Astrocyte (in vitro differentiated cells and primary cell): ENCODE data around the gene GPR39. TPM values are rescaled to one million over a fixed set of nuclear protein-coding genes. Genes with fewer than 3 reads are reported as not detected.

Experiments used
- DNase-seq: peaks from one replicate; pipeline ENCODE4 v3.0.0-alpha.2; 2010; ENCODE audit warnings: low read depth
- FAIRE-seq: peaks from 2 replicates; lab custom pipeline; 2011; peaks lifted over from hg19 to GRCh38; lab: Jason Lieb, UNC
- H2AFZ ChIP-seq: 2 replicates; pipeline ENCODE4 v1.6.0; 2012; ENCODE audit warnings: low read depth, low read length, inconsistent platforms
- H3K27ac ChIP-seq: 2 replicates; pipeline ENCODE4 v1.5.1; 2011; ENCODE audit warnings: low read depth, low read length, inconsistent platforms
- H3K27me3 ChIP-seq: 2 replicates; pipeline ENCODE4 v1.6.0; 2011; ENCODE audit warnings: low read length, inconsistent platforms; ENCODE audit not compliant: insufficient read depth
- H3K36me3 ChIP-seq: 2 replicates; pipeline ENCODE4 v1.5.1; 2011; ENCODE audit warnings: low read length, inconsistent platforms; ENCODE audit not compliant: insufficient read depth
- H3K4me1 ChIP-seq: 2 replicates; pipeline ENCODE4 v1.5.1; 2011; ENCODE audit warnings: low read length, inconsistent platforms; ENCODE audit not compliant: insufficient read depth
- H3K4me2 ChIP-seq: 2 replicates; pipeline ENCODE4 v1.6.0; 2012; ENCODE audit warnings: low read length, inconsistent platforms
- H3K4me3 ChIP-seq: 2 replicates; pipeline ENCODE4 v1.5.1; 2011; ENCODE audit warnings: low read depth, mild to moderate bottlenecking, low read length, inconsistent platforms; ENCODE audit not compliant: insufficient read depth
- H3K79me2 ChIP-seq: 2 replicates; pipeline ENCODE4 v1.6.0; 2012; ENCODE audit warnings: mild to moderate bottlenecking, low read length, inconsistent platforms; ENCODE audit not compliant: insufficient read depth
- H3K9ac ChIP-seq: 2 replicates; pipeline ENCODE4 v1.6.0; 2012; ENCODE audit warnings: mild to moderate bottlenecking, low read length, inconsistent platforms
- H3K9me3 ChIP-seq: 2 replicates; pipeline ENCODE4 v1.5.1; 2012; ENCODE audit warnings: low read depth, mild to moderate bottlenecking, low read length, inconsistent platforms; ENCODE audit not compliant: insufficient read depth
- H4K20me1 ChIP-seq: 2 replicates; pipeline ENCODE4 v1.6.0; 2012; ENCODE audit warnings: low read length, inconsistent platforms; ENCODE audit not compliant: insufficient read depth
- H3K27ac Mint-ChIP-seq: one replicate; pipeline ENCODE4 v1.8.0; 2021; ENCODE audit warnings: mild to moderate bottlenecking, mixed read lengths; ENCODE audit not compliant: unreplicated experiment
- H3K27me3 Mint-ChIP-seq: one replicate; pipeline ENCODE4 v1.8.0; 2021; ENCODE audit warnings: low read depth, mixed read lengths; ENCODE audit not compliant: unreplicated experiment
- H3K36me3 Mint-ChIP-seq: one replicate; pipeline ENCODE4 v1.8.0; 2021; ENCODE audit warnings: low read depth, mixed read lengths; ENCODE audit not compliant: unreplicated experiment
- H3K4me1 Mint-ChIP-seq: one replicate; pipeline ENCODE4 v1.8.0; 2021; ENCODE audit warnings: low read depth, mixed read lengths; ENCODE audit not compliant: unreplicated experiment
- H3K4me3 Mint-ChIP-seq: one replicate; pipeline ENCODE4 v1.8.0; 2021; ENCODE audit warnings: mild to moderate bottlenecking, moderate library complexity, mixed read lengths; ENCODE audit not compliant: unreplicated experiment
- H3K9me3 Mint-ChIP-seq: one replicate; pipeline ENCODE4 v1.8.0; 2021; ENCODE audit warnings: mild to moderate bottlenecking, mixed read lengths; ENCODE audit not compliant: unreplicated experiment
- CTCF ChIP-seq: IDR thresholded peaks from 2 replicates; pipeline ENCODE4 v1.5.1; 2011; ENCODE audit warnings: low read depth, mild to moderate bottlenecking, inconsistent platforms, low read length, moderate library complexity; ENCODE audit not compliant: insufficient read depth
- EZH2 ChIP-seq: IDR thresholded peaks from 2 replicates; pipeline ENCODE4 v1.6.1; 2012; ENCODE audit warnings: mild to moderate bottlenecking, low read length, inconsistent platforms; ENCODE audit not compliant: insufficient read depth
- total RNA-seq: library from RNA; stranded (reverse); gene quantifications from 2 replicates; pipeline ENCODE4 v1.2.1, GENCODE V29; 2021

The GPR39 gene
- total RNA-seq, 1 donor from 2014 or later: 4.4 TPM

GRCh38 chr2:132670496-132671150 lies 254.0 kb downstream of the GPR39 start:
- H3K4me1 Mint-ChIP-seq: peaks cover 28% of the 10 kb centered on the region
- FAIRE-seq (no peak), DNase-seq (no peak)
- H4K20me1 ChIP-seq: peaks cover 17% of the 10 kb centered on the region
- peaks cover 6% of the 10 kb centered on the region for H3K36me3 ChIP-seq
- H3K9me3 ChIP-seq: no peaks in the 10 kb centered on the region
- peaks cover 17% of the 10 kb centered on the region for H3K4me1 ChIP-seq
- no peak overlapping the region for H3K27ac Mint-ChIP-seq
- no peaks in the 10 kb centered on the region for H3K9me3 Mint-ChIP-seq
- H3K36me3 Mint-ChIP-seq: no peaks in the 10 kb centered on the region
- H3K27me3 ChIP-seq: no peaks in the 10 kb centered on the region
- peak overlapping the region; percentile 68 for H3K27ac ChIP-seq
- H3K4me3 ChIP-seq: peak overlapping the region; percentile 70
- no peak for TF ChIP-seq CTCF
- no peak for TF ChIP-seq EZH2
- peaks cover 46% of the 10 kb centered on the region for H3K79me2 ChIP-seq
- peak overlapping the region; percentile 91 for H3K4me3 Mint-ChIP-seq
- H2AFZ ChIP-seq: peak overlapping the region; percentile 51
- H3K27me3 Mint-ChIP-seq: no peaks in the 10 kb centered on the region
- peak overlapping the region; percentile 74 for H3K9ac ChIP-seq
- H3K4me2 ChIP-seq: peak overlapping the region; percentile 90

- peak overlapping the region; percentile 55 for H3K27ac Mint-ChIP-seq
- Histone ChIP-seq H3K4me2 (peak overlapping the region; percentile 90), H3K27ac (peak overlapping the region; percentile 68), H3K9me3 (no peaks in the 10 kb centered on the region), H3K79me2 (peaks cover 39% of the 10 kb centered on the region), H3K9ac (peak overlapping the region; percentile 74), H3K4me1 (peaks cover 17% of the 10 kb centered on the region), H3K36me3 (peaks cover 2% of the 10 kb centered on the region), H2AFZ (peak overlapping the region; percentile 51), H3K4me3 (peak overlapping the region; percentile 70), H4K20me1 (peaks cover 15% of the 10 kb centered on the region), H3K27me3 (no peaks in the 10 kb centered on the region)
- H3K4me3 Mint-ChIP-seq: peak overlapping the region; percentile 91
- DNase-seq: peak; percentile 96
- no peaks in the 10 kb centered on the region for H3K36me3 Mint-ChIP-seq
- no peak for FAIRE-seq
- H3K4me1 Mint-ChIP-seq: peaks cover 26% of the 10 kb centered on the region
- H3K27me3 Mint-ChIP-seq: no peaks in the 10 kb centered on the region
- no peak for TF ChIP-seq CTCF
- no peak for TF ChIP-seq EZH2
- H3K9me3 Mint-ChIP-seq: no peaks in the 10 kb centered on the region
These were observed 254.7 kb downstream of the GPR39 start for GRCh38 chr2:132671151-132671835.
